ENCODE results near the gene ALDH1A2.
"Not testable (repeated sequence)": the region's sequence is repeated elsewhere in the genome, so short reads cannot be mapped to it uniquely, and the experiment has no call there.

The ALDH1A2 gene

GRCh38 chr15:58066042-58066867 is 744 bp upstream of the ALDH1A2 start:
- DNase-seq, result no peak

GRCh38 chr15:58064980-58065444 is 499 bp downstream of the ALDH1A2 start:
- DNase-seq, result no peak

- no peak for DNase-seq
These were observed 1.2 kb downstream of the ALDH1A2 start for GRCh38 chr15:58064082-58064979.

GRCh38 chr15:58063614-58064013 is 1.9 kb downstream of the ALDH1A2 start:
- no peak for DNase-seq

- DNase-seq, result no peak
These were observed 2.5 kb downstream of the ALDH1A2 start for GRCh38 chr15:58062983-58063382.

GRCh38 chr15:58062175-58062574 is 3.3 kb downstream of the ALDH1A2 start:
- DNase-seq, result no peak

- no peak for DNase-seq
These were observed 4.9 kb downstream of the ALDH1A2 start for GRCh38 chr15:58060575-58060974.

GRCh38 chr15:58058729-58059128 is 6.8 kb downstream of the ALDH1A2 start:
- no peak for DNase-seq

GRCh38 chr15:58058073-58058472 is 7.4 kb downstream of the ALDH1A2 start:
- no peak for DNase-seq

- DNase-seq, result no peak
These were observed 8.0 kb downstream of the ALDH1A2 start for GRCh38 chr15:58057559-58057958.

GRCh38 chr15:58056015-58056414 is 9.5 kb downstream of the ALDH1A2 start:
- no peak for DNase-seq

GRCh38 chr15:58053315-58054153 is 12.0 kb downstream of the ALDH1A2 start:
- no peak for DNase-seq

- no peak for DNase-seq
These were observed 13.2 kb downstream of the ALDH1A2 start for GRCh38 chr15:58052334-58052733.

- DNase-seq, result no peak
These were observed 15.8 kb downstream of the ALDH1A2 start for GRCh38 chr15:58049520-58050227.

- DNase-seq, result no peak
These were observed 17.2 kb downstream of the ALDH1A2 start for GRCh38 chr15:58048261-58048660.

- DNase-seq, result no peak
These were observed 18.4 kb downstream of the ALDH1A2 start for GRCh38 chr15:58047149-58047548.

GRCh38 chr15:58046467-58046866 is 19.0 kb downstream of the ALDH1A2 start:
- DNase-seq, result no peak

GRCh38 chr15:58045376-58045775 is 20.1 kb downstream of the ALDH1A2 start:
- DNase-seq, result not testable (repeated sequence)

GRCh38 chr15:58044551-58044950 is 21.0 kb downstream of the ALDH1A2 start:
- DNase-seq, result no peak

GRCh38 chr15:58043192-58043903 is 22.2 kb downstream of the ALDH1A2 start:
- DNase-seq, result no peak

GRCh38 chr15:58042006-58042405 is 23.5 kb downstream of the ALDH1A2 start:
- no peak for DNase-seq
